Cardiac muscle cell (in vitro differentiated cells and primary cell): Measurements from ENCODE around the gene YEATS2. TPM values are rescaled to one million over a fixed set of nuclear protein-coding genes. Genes with fewer than 3 reads are reported as not detected.

Experiments used
- DNase-seq, 2 donors: peaks; one replicate each; pipeline versions ENCODE4 v3.0.0 to v3.0.0-alpha.2; 2010 to 2017; ENCODE audit warnings: low read depth in 1 of 2, low spot score in 1 of 2
- H3K27ac ChIP-seq: fragments of 200-600 bp; sonication (generic); 2 replicates; pipeline ENCODE4 v1.5.1; 2016
- H3K27me3 ChIP-seq: fragments of 200-600 bp; sonication (generic); 2 replicates; pipeline ENCODE4 v1.6.0; 2016; ENCODE audit warnings: control low read depth
- H3K36me3 ChIP-seq: fragments of 200-600 bp; sonication (generic); 2 replicates; pipeline ENCODE4 v1.5.1; 2016; ENCODE audit warnings: control low read depth
- H3K4me1 ChIP-seq: fragments of 200-600 bp; sonication (generic); 2 replicates; pipeline ENCODE4 v1.8.1; 2017; ENCODE audit warnings: low read depth, mild to moderate bottlenecking, mixed run types
- H3K4me3 ChIP-seq: fragments of 200-600 bp; sonication (generic); 2 replicates; pipeline ENCODE4 v1.5.1; 2016; ENCODE audit warnings: mild to moderate bottlenecking
- H3K9me3 ChIP-seq: fragments of 200-600 bp; sonication (generic); 2 replicates; pipeline ENCODE4 v1.5.1; 2017; ENCODE audit warnings: low read depth, mild to moderate bottlenecking, control low read depth
- polyA plus RNA-seq: library from polyadenylated mRNA; unstranded; fragments of >200 nt; fragmentation: Nextera tagmentation; extraction: Ambion mirVana; gene quantifications from 2 replicates; pipeline ENCODE4 v1.2.1, GENCODE V29; 2016
- total RNA-seq: library from RNA; depleted of rRNA; stranded (reverse); fragments of >200 nt; gene quantifications from 2 replicates; pipeline ENCODE4 v1.2.3, GENCODE V29; 2016
- TF ChIP-seq, protein P1 (sequence below): IDR thresholded peaks from 2 replicates; pipeline ENCODE4 v1.5.1; 2012; ENCODE audit warnings: low read depth, mild to moderate bottlenecking, low read length

Gene YEATS2
- total and polyA plus RNA-seq, 2 experiments from 2014 or later: 15.7 to 34.9 TPM

DNA sequence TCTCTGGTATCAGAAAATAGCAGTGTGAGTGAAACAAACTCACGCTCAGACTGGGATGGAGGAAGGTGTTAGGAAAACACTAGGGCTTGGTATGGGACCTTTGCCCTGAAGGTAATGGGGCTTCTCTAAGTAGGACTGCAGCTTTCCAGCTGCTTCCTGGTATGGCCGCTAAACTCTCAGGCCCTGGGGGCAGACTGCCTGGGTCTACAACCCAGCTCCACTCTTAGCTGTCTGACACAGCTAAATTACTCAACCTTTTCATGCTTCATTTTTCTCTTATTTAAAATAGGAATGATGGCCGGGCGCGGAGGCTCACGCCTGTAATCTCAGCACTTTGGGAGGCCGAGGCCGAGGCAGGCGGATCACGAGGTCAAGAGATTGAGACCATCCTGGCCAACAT lies 5.2 kb upstream of the YEATS2 start:
- H3K27ac ChIP-seq: no peak overlapping the region
- no peaks in the 10 kb centered on the region for H3K9me3 ChIP-seq
- H3K4me3 ChIP-seq: no peak overlapping the region
- DNase-seq: no peak
- no peaks in the 10 kb centered on the region for H3K4me1 ChIP-seq
- TF ChIP-seq, protein P1, sequence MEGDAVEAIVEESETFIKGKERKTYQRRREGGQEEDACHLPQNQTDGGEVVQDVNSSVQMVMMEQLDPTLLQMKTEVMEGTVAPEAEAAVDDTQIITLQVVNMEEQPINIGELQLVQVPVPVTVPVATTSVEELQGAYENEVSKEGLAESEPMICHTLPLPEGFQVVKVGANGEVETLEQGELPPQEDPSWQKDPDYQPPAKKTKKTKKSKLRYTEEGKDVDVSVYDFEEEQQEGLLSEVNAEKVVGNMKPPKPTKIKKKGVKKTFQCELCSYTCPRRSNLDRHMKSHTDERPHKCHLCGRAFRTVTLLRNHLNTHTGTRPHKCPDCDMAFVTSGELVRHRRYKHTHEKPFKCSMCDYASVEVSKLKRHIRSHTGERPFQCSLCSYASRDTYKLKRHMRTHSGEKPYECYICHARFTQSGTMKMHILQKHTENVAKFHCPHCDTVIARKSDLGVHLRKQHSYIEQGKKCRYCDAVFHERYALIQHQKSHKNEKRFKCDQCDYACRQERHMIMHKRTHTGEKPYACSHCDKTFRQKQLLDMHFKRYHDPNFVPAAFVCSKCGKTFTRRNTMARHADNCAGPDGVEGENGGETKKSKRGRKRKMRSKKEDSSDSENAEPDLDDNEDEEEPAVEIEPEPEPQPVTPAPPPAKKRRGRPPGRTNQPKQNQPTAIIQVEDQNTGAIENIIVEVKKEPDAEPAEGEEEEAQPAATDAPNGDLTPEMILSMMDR: no peak
- H3K27me3 ChIP-seq: no peaks in the 10 kb centered on the region
- no peaks in the 10 kb centered on the region for H3K36me3 ChIP-seq

DNA sequence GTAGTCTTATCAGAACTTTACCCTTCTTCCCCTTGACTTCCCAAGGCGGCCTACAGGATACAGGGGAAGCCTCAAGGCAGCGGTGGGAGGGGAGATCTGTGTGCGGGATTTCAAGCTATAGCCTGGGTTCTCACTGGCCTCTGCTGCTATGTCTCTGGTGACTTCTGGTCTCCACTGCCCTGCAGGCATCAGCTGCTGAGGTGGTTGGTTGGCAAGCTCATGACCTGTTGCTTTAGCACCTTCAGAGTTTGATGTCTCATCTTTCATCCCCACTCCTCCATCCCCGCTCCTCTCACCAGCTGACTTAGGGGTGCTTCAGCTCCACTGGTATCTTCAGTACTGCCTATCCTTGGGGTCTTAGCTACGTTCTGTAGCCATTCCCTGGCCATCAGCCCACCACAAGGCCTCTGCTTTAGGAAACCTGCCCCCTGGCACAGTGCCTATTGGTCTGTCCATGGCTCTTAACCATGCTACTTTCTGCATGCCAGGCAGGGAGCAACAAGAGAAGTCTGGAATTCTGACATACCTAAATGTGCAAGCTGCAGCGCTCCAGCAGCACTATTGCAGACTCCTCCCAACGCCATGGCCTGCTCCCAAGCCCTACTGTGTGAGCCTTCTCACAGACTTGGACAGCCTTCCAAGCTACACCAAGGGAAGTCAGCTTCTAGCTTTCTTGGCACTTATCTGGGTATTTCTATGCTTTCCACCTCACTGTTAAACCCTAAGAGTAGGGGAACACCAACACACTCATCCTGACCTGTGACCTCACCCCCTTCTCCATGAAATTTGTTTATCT lies 1.8 kb upstream of the YEATS2 start:
- Histone ChIP-seq H3K4me1 (peaks cover 18% of the 10 kb centered on the region), H3K27me3 (no peaks in the 10 kb centered on the region), H3K27ac (no peak overlapping the region), H3K36me3 (no peaks in the 10 kb centered on the region), H3K9me3 (no peaks in the 10 kb centered on the region), H3K4me3 (no peak overlapping the region)
- no peak for DNase-seq
- TF ChIP-seq, protein P1: no peak

DNA sequence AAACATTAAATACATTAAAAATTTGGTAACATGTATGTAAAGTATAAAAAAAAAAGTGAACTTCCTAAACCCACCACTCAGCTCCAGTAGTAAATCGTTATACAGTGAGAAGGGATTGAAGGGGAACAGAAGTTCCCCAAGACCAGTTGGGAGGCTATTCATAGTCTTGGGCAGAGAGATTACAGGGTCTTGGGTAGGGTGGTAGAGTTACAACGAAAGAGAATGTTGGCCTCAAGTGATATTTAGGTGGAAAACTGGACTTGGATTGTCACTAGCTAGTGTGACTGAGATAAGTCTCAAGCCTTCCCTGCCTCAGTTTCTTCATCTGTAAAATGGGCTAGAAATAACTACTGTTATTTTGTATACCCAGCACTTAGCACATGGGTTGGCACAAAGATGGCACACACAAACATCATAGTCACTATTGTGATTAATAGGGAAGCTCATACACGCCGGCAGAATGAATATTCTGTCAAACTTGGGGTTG lies 431 bp upstream of the YEATS2 start:
- Histone ChIP-seq H3K4me3 (peak overlapping the region; percentile 96), H3K36me3 (no peaks in the 10 kb centered on the region), H3K4me1 (peaks cover 22% of the 10 kb centered on the region), H3K27ac (no peak overlapping the region), H3K27me3 (no peaks in the 10 kb centered on the region), H3K9me3 (no peaks in the 10 kb centered on the region)
- TF ChIP-seq, protein P1: no peak
- DNase-seq: peak in 1 of 2 donors; percentile 9

DNA sequence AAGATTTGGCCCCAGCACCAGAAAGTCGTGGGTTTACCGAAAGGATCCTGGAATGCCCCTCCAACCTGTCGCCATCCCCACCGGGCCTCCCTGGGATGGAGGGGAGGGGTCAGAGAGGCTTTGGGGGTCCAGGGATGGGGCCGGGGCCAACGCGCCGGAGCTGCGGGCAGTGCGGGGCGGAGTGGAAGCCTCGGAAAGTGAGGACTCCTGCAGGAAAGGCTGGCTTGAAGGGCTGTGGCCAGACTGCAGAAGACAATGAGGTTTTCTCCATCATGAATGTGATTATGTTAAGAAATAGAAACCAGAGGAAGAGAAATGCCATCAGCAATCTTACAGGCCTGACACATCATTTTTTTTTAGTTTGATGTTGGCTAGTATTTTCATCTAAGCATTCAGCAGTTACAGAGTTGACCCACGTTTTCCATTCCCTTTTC lies 738 bp downstream of the YEATS2 start:
- DNase-seq: peak; percentile 44 to 51

DNA sequence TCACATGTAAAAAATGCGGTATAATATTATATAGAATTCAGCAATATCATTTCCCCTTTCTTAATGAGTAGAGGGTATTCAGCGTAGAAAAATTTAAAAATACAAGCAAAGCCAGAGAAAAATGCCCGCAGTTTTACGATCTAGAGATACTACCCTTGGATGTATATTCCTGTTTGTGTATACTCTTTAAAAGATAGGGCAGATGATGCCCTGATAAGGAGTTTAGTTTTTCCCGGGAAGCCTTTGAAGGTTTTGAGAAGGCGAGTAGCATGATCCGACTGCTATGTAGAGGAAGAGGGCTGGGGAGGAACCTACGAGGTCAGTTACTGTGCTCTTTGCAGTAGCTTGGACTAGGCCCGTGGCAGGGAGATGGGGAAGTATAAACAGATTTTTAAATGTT lies 1.2 kb downstream of the YEATS2 start:
- H3K4me1 ChIP-seq: peaks cover 22% of the 10 kb centered on the region
- H3K4me3 ChIP-seq: peak overlapping the region; percentile 96
- peak; percentile 47 to 48 for DNase-seq
- no peaks in the 10 kb centered on the region for H3K9me3 ChIP-seq
- no peaks in the 10 kb centered on the region for H3K36me3 ChIP-seq
- no peaks in the 10 kb centered on the region for H3K27me3 ChIP-seq
- H3K27ac ChIP-seq: no peak overlapping the region
- TF ChIP-seq, protein P1: no peak

More for the DNA sequence above, 738 bp downstream of the YEATS2 start:
- Histone ChIP-seq H3K9me3 (no peaks in the 10 kb centered on the region), H3K36me3 (no peaks in the 10 kb centered on the region), H3K4me3 (peak overlapping the region; percentile 96), H3K27ac (peak overlapping the region; percentile 79), H3K4me1 (peaks cover 22% of the 10 kb centered on the region), H3K27me3 (no peaks in the 10 kb centered on the region)
- TF ChIP-seq, protein P1: no peak
